GM12865 (cell line): ENCODE measurements around the gene GDE1.

Experiments
- DNase-seq: peaks from one replicate; pipeline ENCODE4 v3.0.0; 2010; ENCODE audit warnings: low read depth
- H3K4me3 ChIP-seq: 2 replicates; pipeline ENCODE4 v1.5.1; 2011; ENCODE audit warnings: mild to moderate bottlenecking, low read depth, low read length, control low read depth
- CTCF ChIP-seq: IDR thresholded peaks from 2 replicates; pipeline ENCODE4 v1.5.1; 2011; ENCODE audit warnings: low read length, control low read depth, low read depth, inconsistent platforms; ENCODE audit not compliant: insufficient read depth; ENCODE audit errors: missing control alignments

GDE1 gene, protein sequence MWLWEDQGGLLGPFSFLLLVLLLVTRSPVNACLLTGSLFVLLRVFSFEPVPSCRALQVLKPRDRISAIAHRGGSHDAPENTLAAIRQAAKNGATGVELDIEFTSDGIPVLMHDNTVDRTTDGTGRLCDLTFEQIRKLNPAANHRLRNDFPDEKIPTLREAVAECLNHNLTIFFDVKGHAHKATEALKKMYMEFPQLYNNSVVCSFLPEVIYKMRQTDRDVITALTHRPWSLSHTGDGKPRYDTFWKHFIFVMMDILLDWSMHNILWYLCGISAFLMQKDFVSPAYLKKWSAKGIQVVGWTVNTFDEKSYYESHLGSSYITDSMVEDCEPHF

DNA sequence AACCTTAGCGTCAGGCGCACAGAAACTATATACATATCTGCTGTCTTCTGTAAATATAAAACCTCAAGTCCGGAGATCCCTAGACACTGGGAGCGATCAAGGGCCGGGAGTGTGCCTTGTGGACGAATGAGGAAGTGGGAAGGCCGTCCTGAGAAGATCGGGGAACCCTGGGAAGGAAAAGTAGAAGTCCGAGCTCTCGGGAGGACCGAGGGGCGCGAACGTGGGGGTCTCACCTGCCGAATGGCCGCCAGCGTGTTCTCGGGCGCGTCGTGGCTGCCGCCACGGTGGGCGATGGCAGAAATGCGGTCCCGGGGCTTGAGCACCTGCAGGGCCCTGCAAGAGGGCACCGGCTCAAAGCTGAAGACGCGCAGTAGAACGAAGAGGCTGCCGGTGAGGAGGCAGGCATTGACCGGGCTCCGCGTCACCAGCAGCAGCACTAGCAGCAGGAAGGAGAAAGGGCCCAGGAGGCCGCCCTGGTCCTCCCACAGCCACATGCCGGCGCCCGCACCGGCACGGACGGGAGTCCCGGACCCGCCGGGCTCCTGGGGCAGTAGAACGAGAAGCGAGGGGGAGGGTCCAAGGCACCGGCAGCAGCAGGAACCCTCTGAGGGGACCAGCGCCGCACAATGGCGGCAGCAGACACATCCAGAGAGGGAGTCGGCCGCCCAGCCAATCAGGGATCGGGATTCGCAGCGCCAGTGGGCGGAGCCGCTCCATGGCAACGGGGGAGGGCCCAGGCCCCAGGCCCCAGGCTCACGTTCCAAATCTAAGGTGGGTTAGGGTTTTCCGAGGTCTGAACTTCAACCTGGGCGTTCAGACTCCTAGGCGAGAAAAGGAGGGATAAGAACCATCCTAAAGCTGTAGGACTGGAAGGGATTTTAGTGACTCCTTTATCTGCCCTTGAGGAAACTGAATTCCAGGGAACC is at the start of gene GDE1:
Gene GDE1, minus strand, starts transcription at position 628 of the 926 bp plus-strand sequence. Its CDS starts 134 bp downstream, at position 494.
- H3K4me3 ChIP-seq: peak within 1 kb of the TSS; percentile 89
- TF ChIP-seq CTCF: no peak
- peak; percentile 94 for DNase-seq

DNA sequence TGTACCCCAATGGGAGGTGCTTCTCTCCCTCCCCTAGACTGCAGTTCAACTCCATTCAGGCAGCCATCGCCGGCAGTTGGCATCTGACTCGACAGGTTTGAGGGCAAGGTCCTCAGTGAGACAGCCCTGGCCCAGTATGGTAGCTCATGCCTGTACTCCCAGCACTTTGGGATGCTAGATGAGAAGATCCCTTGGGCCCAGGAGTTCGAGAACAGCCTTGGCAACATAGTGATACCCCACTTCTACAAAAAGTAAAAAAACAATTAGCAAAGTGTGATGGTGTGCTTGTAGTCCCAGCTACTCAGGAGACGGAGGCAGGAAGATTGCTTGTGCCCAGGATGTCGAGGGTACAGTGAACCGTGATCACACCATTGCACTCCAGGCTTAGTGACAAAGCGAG is 45.7 kb upstream of the GDE1 start:
- H3K4me3 ChIP-seq: no peak overlapping the region
- no peak for TF ChIP-seq CTCF
- DNase-seq: no peak

GRCh38 chr16:19566362-19566761 is 44.5 kb upstream of the GDE1 start:
- H3K4me3 ChIP-seq: no peak overlapping the region
- TF ChIP-seq CTCF: no peak
- no peak for DNase-seq

- no peak for TF ChIP-seq CTCF
- DNase-seq: no peak
- H3K4me3 ChIP-seq: no peak overlapping the region
These were observed 41.5 kb upstream of the GDE1 start for GRCh38 chr16:19563377-19563776.

GRCh38 chr16:19560078-19560477 is 38.2 kb upstream of the GDE1 start:
- no peak for DNase-seq
- H3K4me3 ChIP-seq: no peak overlapping the region
- no peak for TF ChIP-seq CTCF

- peak; percentile 52 for TF ChIP-seq CTCF
- no peak overlapping the region for H3K4me3 ChIP-seq
- DNase-seq: peak; percentile 57
These were observed 37.5 kb upstream of the GDE1 start for GRCh38 chr16:19559242-19559910.
